Right lung (tissue), 10 donors: ENCODE data around the gene NR2F1. TPM values are rescaled to one million over a fixed set of nuclear protein-coding genes. Genes with fewer than 3 reads are reported as not detected.
"Not testable (repeated sequence)": the region's sequence is repeated elsewhere in the genome, so short reads cannot be mapped to it uniquely, and the experiment has no call there.

Source experiments
- DNase-seq, 2 donors: peaks; one replicate each; pipeline ENCODE4 v3.0.0-alpha.2; 2013
- long read RNA-seq, 8 donors: transcript quantifications; one replicate each; lab custom pipeline, GENCODE V29; 2026
- polyA plus RNA-seq, 5 donors: library from polyadenylated mRNA; unstranded; fragments of 120-200 nt; gene quantifications; one replicate each; pipeline versions ENCODE4 v1.2.1 to v1.2.3, GENCODE V29; 2013; ENCODE audit warnings: inconsistent platforms in 1 of 5, low replicate concordance in 1 of 5; ENCODE audit not compliant: insufficient read length in 5 of 5, insufficient read depth in 1 of 5

The NR2F1 gene
- 100 to 1,000 TPM; 160 to 201 (median 179) TPM for polyA plus RNA-seq
- long read RNA-seq, donor 1, transcript NR2F1-206 (3 exons, 3,841 nt) = major isoform, 32 of 71 reads
- long read RNA-seq, donor 1, partial matches to known transcripts = 39 of 71 reads
- long read RNA-seq, donor 1, other reads (novel, unspliced or antisense) = 0 of 71 reads
- long read RNA-seq, donor 2, transcript NR2F1-206 (3 exons, 3,841 nt) = major isoform, 9 of 21 reads
- long read RNA-seq, donor 2, partial matches to known transcripts = 12 of 21 reads
- long read RNA-seq, donor 2, other reads (novel, unspliced or antisense) = 0 of 21 reads
- long read RNA-seq, donor 3, transcript NR2F1-206 (3 exons, 3,841 nt) = major isoform, 22 of 46 reads
- long read RNA-seq, donor 3, partial matches to known transcripts = 24 of 46 reads
- long read RNA-seq, donor 3, other reads (novel, unspliced or antisense) = 0 of 46 reads
- long read RNA-seq, donor 4, transcript NR2F1-206 (3 exons, 3,841 nt) = major isoform, 25 of 54 reads
- long read RNA-seq, donor 4, partial matches to known transcripts = 28 of 54 reads
- long read RNA-seq, donor 4, other reads (novel, unspliced or antisense) = 0 of 54 reads
- long read RNA-seq, donor 5, transcript NR2F1-206 (3 exons, 3,841 nt) = major isoform, 25 of 57 reads
- long read RNA-seq, donor 5, partial matches to known transcripts = 27 of 57 reads
- long read RNA-seq, donor 5, other reads (novel, unspliced or antisense) = 5 of 57 reads
- long read RNA-seq, donor 6, transcript NR2F1-206 (3 exons, 3,841 nt) = major isoform, 34 of 57 reads
- long read RNA-seq, donor 6, partial matches to known transcripts = 23 of 57 reads
- long read RNA-seq, donor 6, other reads (novel, unspliced or antisense) = 0 of 57 reads
- long read RNA-seq, donor 7, transcript NR2F1-206 (3 exons, 3,841 nt) = major isoform, 34 of 44 reads
- long read RNA-seq, donor 7, partial matches to known transcripts = 10 of 44 reads
- long read RNA-seq, donor 7, other reads (novel, unspliced or antisense) = 0 of 44 reads
- long read RNA-seq, donor 8, transcript NR2F1-206 (3 exons, 3,841 nt) = major isoform, 16 of 24 reads
- long read RNA-seq, donor 8, partial matches to known transcripts = 8 of 24 reads
- long read RNA-seq, donor 8, other reads (novel, unspliced or antisense) = 0 of 24 reads

DNA sequence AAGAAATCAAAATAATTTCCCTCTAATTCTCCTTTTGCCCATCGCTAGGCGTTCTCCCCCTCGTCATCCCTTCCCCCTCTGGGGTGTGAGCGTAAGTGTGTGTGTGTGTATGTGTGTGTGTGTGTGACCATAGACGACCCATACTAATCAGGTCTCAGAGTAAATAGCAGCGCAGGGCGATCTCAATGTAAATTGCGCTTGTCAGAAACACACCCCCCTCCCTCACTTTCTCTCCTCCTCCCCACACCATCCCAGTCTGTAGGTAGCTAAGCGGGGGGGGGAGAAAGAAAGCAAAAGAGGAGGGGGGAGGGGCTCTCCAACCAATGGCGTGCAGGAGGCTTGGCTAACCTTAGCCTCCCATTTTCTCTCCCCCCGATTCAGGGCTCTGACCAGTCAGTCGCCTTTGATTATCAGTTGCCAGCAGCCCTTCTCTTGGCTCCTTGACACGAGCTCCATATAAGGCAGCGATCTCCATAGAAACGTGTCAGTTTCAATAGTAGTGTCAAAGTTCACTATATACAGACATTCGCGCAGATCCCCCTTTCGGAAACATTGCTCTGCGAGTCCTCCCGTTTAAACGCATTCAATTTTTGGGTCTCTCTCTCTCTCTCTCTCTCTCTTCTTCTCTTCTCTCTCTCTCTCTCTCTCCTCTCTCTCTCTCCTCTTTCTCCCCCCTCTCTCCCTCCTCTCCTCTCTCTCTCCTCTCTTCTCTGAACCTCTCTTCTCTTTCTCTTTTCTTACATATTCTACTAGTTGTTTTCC lies at the start of gene NR2F1:
Gene NR2F1 (plus strand): TSS at position 546 of the 762 bp plus-strand sequence. CDS start 1,802 bp downstream, outside the sequence.
- peak; percentile 96 to 98 for DNase-seq

DNA sequence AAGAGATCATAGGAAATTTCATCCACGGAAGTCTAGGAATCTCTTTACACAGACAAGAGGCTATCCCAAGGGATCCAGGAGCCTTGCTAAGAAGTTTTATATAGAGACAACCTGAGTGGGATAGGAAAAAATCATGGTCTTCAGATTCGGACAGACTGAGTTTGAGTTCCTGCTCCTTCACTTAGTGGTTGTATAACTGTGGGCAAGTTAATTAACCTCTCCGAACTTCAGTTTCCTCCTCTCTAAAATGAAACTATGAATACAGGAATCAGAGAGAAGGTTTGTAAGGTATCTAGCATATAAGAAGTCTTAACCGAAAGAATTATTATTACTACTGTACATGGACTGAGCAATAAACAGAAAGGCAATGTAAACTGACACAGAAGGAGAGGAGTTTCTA lies 37.1 kb upstream of the NR2F1 start:
- no peak for DNase-seq

DNA sequence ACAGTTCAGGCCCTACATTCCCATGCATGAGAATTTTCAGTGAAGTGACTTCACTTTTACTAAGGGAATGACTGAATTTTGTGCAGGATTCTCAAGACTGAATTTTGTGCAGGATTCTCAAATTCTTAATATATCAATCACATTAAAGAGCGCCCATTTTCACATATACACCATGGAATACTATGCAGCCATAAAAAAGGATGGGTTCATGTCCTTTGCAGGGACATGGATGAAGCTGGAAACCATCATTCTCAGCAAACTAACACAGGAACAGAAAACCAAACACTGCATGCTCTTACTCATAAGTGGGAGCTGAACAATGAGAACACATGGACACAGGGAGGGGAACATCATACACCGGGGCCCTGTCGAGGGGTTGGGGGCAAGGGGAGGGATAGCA lies 33.4 kb upstream of the NR2F1 start:
- DNase-seq = not testable (repeated sequence)

DNA sequence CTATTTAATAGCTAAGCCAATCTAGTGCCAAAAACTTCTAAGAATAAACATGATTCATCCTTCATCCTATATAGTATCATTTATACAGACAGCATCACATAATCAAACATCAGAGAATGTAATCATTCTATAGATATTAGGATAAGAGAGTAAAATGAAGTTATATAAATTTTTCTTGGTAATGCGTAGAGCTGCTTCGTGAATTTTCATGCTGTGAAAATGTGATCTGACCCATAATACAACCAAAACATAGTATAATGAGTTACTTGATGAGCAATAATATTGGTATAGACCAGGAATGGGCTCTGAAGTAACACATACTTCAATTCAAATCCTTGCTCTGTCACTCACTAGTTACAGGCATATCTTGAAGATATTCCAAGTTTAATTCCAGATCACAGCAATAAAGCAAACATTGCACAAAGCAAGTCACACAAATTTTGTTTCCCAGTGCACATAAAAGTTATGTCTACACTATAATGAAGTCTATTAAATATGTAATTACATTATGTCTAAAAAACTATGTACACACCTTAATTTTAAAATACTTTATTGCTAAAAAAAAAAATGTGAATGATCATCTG lies 25.9 kb upstream of the NR2F1 start:
- no peak for DNase-seq

DNA sequence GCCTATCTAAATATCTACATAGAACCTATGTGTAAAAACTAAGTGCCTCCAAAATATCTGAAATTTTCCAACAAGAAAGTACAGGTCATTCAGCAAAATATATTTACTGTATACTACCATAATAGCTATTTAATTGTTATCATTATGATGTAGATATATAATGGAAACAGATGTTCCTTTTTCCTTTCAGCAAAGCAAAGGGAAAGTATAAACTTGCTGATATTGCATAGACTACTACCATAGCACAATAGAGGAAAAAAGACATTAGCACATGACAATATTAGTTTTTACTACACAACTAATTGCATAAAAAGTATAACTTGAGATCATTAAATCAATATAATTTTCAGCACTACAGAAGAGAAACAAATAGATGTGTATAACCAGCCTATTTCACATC lies 16.9 kb upstream of the NR2F1 start:
- no peak for DNase-seq

DNA sequence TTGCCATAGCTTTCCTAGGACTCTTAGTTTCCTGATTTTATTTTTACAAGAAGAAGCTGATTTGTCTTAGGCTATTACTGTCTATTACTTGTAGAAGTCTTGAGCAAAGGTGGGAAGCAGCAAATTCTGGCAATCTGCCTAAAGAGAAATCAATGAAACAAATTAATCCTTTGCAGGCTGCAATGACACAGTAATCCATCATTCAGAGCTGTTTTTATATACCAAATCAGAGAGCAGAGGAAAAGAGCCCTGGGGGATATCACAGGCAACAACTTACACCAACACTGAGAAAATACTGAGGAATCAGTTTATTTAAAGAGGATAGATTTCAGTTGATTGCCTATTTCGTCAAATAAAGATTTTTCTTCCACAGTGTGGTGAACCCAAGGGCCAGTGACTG lies 15.6 kb upstream of the NR2F1 start:
- DNase-seq = no peak

DNA sequence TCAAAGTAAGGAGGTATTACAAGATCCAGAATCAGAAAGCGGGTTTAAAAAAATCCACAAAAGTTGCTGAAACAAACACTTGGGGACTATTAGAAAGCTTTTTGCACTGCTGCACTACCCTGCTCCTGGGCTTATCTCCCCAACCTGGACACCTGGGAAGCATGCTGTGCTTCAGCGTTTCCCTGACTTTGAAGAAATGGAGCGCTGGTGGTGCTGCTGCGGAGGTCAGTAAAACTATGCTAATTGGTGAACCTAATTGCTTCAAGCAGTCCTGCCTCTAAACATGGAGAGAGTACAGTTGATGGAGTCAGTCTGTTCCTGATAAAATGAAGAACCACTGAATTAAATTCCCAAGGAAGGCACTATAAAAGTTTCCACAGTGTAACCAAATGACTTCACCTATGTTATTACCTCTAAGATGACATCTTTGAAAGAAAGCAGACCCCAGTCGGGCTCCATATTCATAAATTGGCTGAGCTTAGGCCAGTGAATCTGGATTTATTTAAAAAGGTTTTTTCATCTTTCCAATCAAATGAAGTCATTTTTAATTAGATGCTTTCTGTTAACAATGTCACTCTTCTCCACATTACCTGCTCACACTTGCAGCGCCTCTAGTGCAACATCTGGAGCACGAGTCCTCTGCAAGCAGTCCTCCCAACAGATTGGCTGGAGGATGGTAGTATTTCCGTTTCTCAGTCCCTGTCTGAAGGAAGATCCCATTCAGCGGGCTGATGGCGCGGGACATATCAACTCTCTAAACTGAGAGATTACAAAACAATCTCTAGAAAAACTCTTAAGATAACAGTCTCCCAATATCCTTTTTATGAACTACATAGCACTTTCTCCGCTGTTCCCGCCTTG lies 13.5 kb upstream of the NR2F1 start:
- DNase-seq = no peak

DNA sequence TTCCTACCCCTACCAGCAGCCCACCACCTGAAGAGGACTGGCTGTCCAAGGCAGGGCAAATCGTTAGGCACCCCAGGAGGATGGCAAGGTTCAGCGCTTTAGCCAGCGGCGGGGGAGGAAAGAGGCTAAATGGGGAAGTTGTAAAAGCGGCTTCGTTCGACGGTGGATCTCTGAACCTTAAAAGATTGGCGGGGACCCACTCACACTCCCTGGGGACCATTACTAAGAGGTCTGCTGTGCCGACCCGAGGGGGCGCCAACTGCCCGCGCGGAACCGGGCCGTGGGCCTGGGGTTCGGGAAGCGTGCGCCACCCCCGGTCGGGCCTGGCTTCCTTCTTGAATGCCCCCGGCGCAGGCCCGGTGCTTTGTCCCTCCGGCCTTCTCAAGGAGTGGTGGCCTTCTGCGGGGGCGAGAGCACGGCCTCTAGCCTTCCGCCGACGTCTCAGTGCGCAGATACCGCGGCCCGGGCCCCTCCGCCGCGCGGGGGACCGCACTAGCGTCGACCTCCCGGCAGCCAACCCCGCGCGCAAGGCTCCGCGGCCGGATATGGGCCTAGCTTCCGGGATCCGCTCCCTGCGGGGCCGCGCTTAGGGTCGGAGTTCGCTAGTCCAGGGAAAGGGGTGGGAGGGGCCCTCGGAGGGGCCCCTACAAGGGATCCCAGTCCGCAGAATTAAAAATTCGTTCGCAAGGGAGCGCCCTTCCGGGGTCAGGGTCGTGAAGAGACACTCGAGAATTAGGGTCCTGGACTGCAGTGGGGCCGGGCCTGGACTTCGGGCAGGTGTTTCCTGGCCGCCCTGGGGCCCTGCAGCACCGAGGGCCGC lies 12.5 kb upstream of the NR2F1 start:
- no peak for DNase-seq

DNA sequence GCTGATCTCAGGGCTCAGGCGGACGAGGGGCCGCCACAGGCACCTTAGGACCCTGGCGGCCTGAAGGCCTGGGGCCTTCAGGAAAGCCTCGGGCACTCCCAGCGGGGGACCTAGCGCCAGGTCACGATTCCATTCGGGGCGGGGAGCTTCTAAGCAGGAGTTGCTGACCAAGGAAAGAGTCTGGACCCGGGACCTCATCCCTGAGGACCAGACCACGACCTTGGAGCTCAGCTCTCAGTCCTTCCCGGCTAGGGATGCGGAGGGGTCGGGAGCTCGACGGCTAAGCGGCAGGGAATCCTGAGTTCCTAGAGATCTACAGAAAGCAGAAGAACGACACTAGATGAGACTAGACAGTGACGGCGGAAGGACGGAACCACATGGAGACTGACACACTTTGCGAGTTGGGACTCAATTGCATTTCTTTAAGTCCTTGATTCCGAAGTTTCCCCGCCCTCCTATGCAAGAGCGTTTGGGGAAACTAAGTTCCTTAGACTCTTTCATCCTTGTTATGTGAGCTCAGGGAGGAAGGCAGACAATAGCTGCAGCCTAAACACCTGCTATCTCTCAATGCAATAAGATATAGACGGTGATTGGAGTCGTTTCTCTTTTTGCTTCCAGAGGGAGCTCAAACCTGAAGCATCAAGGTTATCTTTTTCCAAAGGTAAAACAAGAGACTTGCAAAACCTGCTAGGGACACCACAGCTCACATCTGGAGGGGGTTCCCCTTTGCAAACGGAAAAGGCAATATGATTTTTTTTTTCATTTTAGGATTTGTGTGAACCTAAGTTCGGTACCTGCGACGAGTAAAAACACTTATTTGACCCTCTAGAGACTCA lies 11.7 kb upstream of the NR2F1 start:
- no peak for DNase-seq

DNA sequence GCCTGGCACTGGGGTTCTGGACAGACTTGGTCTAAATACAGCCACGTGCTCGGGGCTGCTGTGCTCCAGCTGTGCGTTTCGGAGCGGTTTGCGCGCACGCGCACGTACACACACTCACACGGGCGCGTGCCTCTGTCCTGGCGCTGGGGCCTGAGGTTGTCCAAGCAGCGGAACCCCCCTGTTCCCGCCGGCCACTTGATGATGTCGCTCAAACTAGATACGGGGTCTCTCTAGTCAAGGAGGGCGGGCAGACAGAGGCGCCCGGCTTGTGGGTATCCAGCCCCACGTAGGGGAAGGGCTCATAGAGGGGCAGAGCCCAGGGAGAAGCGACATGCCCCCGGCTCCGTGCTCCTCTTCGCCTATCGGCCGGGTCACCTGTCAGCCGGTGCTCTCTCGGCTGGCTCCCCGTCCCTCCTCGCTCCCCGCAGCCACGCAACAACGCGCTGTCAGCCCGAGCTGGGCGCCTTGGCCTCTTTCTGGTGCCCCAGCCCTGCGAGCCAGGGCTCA lies 10.9 kb upstream of the NR2F1 start:
- no peak for DNase-seq

DNA sequence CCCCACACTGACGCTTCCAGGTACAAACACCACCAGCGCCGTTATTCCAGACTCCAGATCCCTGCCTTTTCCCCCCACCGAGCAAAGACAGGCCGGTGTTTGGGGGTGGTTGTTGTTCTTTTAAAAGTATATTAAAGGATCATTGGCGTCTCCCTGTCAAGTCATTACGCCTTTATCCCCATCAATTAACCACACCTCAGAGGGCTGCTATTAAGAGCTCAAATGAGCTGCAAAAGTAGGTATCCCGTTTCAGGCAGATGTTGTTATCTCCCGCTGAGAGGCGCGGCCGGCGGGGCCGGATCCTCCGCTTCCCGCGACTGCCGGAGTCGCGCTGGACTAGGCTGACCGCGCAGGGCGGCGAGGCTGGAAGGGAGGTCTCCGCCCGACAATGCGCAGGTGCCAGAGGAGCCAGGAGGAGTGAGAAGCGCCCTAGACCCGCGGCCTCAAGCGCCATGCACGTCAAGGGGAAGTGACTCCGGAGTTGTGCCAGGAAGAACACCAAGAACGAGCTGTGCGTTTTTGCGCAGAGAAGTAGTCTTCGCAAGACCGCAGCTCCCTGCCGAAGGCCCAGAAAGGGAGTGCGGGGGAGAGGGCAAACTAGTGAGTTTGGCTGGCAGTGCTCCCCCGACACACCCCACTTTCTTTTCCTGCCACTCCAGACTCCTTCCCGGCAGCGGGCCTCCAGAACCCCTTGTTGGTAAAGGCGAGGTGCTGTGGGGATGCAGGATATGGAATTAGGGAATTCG lies 10.2 kb upstream of the NR2F1 start:
- DNase-seq = no peak

DNA sequence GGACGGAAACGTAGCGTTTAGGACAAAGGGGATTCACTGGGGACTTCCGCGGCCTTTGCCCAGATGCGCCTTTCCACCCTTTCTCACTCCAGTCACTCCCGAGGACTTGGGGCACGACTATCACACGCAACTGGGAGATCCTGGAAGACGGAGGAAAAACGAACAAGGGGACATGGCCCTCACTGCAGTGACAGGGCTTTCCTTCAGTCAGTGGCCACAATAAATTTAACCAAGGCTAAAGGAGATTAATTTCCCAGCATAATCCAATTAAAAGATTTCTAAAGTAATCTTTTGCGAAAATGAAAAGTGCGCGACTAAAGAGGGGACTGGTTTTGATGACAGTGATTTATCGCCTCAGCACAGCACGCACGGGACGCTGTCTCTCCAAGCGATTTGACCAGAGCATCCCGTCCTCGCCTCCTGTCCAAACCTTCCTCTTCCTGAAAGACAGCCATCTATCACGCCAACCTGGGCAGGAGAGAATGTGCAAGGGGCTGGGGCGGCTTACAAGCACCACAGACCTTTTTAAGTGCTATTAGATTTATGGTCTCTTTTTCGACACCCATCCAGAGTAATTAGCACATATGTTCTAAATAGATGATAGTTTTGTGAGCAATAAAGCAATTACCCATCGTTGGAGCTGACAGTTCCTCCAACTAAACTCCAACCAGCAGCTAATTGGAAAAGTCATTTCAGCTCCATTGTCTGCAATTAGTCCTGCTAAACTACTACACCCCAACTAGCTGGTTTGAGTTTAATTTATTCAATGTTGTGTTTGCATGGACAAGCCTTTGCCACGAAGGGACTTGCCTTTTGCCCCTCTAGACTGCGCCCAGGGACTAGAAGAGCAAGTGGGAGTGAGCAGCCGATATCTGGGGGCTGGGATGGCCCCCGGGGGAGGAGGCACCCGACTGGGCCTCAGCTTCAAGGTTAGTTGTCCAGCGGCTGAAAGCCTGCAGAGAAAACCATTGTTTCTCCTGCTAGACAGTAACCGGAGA lies 9.4 kb upstream of the NR2F1 start:
- no peak for DNase-seq

DNA sequence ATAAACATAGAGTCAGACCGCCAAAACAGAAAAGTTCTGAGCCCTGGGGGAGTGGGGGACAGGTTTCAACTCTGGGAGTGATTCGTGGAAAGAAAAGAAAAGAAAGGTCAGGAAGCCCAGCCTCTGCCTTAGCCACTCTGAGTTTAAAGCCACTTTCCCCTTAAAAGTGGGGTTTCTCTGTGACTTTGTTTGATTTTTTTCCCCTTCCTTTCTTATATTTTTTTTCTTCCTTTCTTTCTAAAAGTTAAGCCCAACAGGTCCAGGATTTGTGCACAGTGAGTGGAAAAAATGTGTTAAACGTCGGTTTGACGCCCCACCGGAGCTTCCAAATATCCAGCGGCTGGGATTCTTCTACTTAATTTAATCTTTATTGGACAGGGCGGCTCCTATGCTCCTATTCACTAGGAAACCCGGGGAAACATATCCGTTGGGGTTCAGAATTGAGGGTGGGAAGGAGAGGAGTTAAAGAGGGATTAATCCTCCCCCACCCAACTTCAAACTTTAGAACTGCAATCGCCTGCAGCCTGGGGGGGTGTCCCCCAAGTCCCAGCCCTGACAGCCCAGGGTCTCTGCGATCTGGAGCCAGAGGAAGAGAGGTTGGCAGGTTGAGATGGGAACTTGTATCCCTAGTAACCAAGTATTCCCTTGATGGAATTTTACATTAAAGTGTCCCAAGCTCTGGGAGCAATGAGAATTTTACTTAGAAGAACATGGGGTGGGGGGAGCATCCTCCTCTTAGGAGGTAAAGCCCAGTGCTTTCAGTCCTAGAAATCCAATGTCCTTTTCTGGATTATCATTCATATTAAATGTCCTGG lies 8.3 kb upstream of the NR2F1 start:
- no peak for DNase-seq

DNA sequence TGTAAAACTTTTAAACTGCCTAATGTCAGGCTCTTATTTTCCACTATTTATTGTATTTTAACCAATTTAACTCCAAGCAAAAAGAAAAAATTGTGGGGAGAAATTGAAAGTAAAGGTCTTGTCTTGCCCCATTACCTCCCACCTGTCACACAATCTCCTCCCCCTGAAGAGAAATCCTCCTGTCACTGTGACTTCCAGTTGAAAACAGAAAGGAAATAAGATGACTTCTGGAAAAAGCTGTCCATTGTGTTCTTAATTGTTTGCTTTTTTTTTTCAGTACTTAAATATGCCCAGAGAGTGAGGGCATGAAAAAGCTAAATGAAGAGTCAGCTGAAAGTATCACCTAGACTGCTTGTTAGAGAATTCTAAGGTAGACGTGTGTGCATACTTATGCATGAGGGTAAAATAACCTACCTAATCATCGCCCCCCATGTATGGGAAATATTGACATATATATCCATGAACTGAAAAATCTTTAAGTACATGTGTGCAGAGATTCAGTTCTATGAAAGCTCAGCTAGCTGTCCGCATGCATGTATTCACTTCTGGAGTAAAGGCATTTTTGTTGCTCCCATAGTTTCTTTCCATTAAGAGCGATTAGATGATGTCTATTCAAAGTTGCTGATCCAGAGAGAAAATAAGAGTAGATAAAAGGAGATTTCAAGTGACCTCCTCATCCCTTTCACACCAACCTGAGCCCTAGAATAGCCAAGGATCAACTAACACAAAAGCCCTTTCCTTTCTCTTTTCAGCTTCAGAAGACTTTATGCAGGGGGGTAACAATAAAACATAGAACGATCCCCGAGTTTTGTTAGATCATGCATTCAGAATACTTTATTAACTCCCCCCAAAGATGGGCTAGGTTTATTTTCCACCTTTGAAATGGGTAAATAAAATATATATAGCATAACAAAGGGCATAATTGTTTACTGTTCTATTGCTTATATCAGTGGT lies 7.3 kb upstream of the NR2F1 start:
- peak in 1 of 2 donors; percentile 5 for DNase-seq
